Effector CD8-positive, alpha-beta T cell (primary cell): Measurements from ENCODE around the gene ARHGAP30.
A peak's percentile ranks its signal among the peaks of the same experiment; 100 is the strongest.

Experiments used
- DNase-seq: peaks from one replicate; lab custom pipeline; 2025; lab: John Stamatoyannopoulos, UW

ARHGAP30 gene

GRCh38 chr1:161013488-161014230 lies 56.0 kb downstream of the ARHGAP30 start:
- peak; percentile 15 for DNase-seq

- DNase-seq = no peak
These were observed 56.6 kb downstream of the ARHGAP30 start for GRCh38 chr1:161013131-161013487.

- no peak for DNase-seq
These were observed 57.3 kb downstream of the ARHGAP30 start for GRCh38 chr1:161012420-161012819.

- no peak for DNase-seq
These were observed 60.0 kb downstream of the ARHGAP30 start for GRCh38 chr1:161009602-161010211.

- no peak for DNase-seq
These were observed 60.7 kb downstream of the ARHGAP30 start for GRCh38 chr1:161008869-161009510.

- no peak for DNase-seq
These were observed 62.3 kb downstream of the ARHGAP30 start for GRCh38 chr1:161007369-161007768.

GRCh38 chr1:161006563-161006962 lies 63.1 kb downstream of the ARHGAP30 start:
- DNase-seq = no peak

- no peak for DNase-seq
These were observed 68.2 kb downstream of the ARHGAP30 start for GRCh38 chr1:161001525-161001924.

- DNase-seq = no peak
These were observed 68.8 kb downstream of the ARHGAP30 start for GRCh38 chr1:161000736-161001480.

GRCh38 chr1:160999376-160999775 lies 70.3 kb downstream of the ARHGAP30 start:
- no peak for DNase-seq

GRCh38 chr1:160997323-160998038 lies 72.2 kb downstream of the ARHGAP30 start:
- DNase-seq = peak; percentile 7
